ENCODE data around the gene GMDS. TPM values are rescaled to one million over a fixed set of nuclear protein-coding genes. Genes with fewer than 3 reads are reported as not detected.

Gene GMDS
- polyA plus RNA-seq, 1 donor (not counting 4 experiments of a cell fraction or from before 2014, with no cell fraction given): 22.1 TPM

DNA sequence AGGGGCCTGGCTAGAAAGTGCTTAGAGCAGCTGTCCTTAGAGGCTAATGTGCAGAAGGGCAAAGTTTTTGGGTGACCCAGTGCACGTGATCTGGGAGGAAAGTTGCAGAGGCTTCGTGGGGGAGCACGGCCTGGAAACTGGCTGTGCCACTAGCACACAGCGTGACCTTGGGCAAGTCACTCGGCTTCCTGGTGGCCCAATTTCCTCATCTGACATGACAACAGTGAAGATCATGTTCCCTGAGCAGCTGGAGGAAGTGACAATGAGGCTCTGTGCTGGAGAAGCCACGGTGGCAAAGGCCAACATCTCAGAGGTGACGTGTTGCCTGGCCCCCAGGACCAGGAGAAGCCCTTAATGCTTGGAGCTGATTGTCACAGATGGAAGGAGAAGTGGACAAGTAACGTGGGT, 536.2 kb downstream of the GMDS start:
- no peaks in the 10 kb centered on the region for H3K27me3 ChIP-seq (ENCODE audit: control insufficient read depth, extremely low read depth, insufficient read depth, low read length)
- no peak for TF ChIP-seq EZH2 (IDR thresholded peaks at IDR 0.05; ENCODE audit: low read length)
- TF ChIP-seq, protein P1, sequence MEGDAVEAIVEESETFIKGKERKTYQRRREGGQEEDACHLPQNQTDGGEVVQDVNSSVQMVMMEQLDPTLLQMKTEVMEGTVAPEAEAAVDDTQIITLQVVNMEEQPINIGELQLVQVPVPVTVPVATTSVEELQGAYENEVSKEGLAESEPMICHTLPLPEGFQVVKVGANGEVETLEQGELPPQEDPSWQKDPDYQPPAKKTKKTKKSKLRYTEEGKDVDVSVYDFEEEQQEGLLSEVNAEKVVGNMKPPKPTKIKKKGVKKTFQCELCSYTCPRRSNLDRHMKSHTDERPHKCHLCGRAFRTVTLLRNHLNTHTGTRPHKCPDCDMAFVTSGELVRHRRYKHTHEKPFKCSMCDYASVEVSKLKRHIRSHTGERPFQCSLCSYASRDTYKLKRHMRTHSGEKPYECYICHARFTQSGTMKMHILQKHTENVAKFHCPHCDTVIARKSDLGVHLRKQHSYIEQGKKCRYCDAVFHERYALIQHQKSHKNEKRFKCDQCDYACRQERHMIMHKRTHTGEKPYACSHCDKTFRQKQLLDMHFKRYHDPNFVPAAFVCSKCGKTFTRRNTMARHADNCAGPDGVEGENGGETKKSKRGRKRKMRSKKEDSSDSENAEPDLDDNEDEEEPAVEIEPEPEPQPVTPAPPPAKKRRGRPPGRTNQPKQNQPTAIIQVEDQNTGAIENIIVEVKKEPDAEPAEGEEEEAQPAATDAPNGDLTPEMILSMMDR (optimal IDR thresholded peaks at IDR 0.05 in 1 of 3, IDR thresholded peaks at IDR 0.05 in 1 of 3, conservative IDR thresholded peaks at IDR 0.05 in 1 of 3; ENCODE audit: extremely low read depth in 1 of 3, insufficient read depth in 2 of 3, low read length in 3 of 3): no peak
- no peak overlapping the region for H3K9ac ChIP-seq (ENCODE audit: control insufficient read depth, extremely low read depth, insufficient read depth, low read length)
- H3K9me3 ChIP-seq (ENCODE audit: control insufficient read depth, low read depth, low read length): no peaks in the 10 kb centered on the region
- DNase-seq (ENCODE audit: low read depth, low spot score) (no peak), FAIRE-seq (no peak)
- H3K79me2 ChIP-seq (ENCODE audit: control insufficient read depth, insufficient read depth, low read length): no peaks in the 10 kb centered on the region
- no peaks in the 10 kb centered on the region for H4K20me1 ChIP-seq (ENCODE audit: control insufficient read depth, extremely low read depth, insufficient read depth, low read length)
- no peak overlapping the region for H3K4me2 ChIP-seq (ENCODE audit: control insufficient read depth, extremely low read depth, insufficient read depth, low read depth, low read length)
- H2AFZ ChIP-seq (ENCODE audit: control insufficient read depth, low read length): no peak overlapping the region
- no peaks in the 10 kb centered on the region for H3K9me1 ChIP-seq (ENCODE audit: control insufficient read depth, extremely low read depth, insufficient read depth, low read length)
- no peaks in the 10 kb centered on the region for H3K36me3 ChIP-seq (ENCODE audit: control insufficient read depth in 2 of 2, extremely low read depth in 1 of 2, insufficient read depth in 2 of 2, low read length in 2 of 2)
- dilution Hi-C loops (cut with MboI; ENCODE audit: extremely low pct_ligation_motif_present, low sequenced_read_pairs): no loop called here
- no peak overlapping the region for H3K27ac ChIP-seq (ENCODE audit: control insufficient read depth, insufficient read depth, low read length)
- no peak overlapping the region for H3K4me3 ChIP-seq (ENCODE audit: control insufficient read depth in 2 of 3, extremely low read depth in 1 of 3, insufficient read depth in 2 of 3, low read depth in 1 of 3, low read length in 3 of 3)
- peaks cover 13% of the 10 kb centered on the region for H3K4me1 ChIP-seq (ENCODE audit: control insufficient read depth, extremely low read depth, insufficient read depth, low read length)

- dilution Hi-C loops (cut with MboI; ENCODE audit: extremely low pct_ligation_motif_present, low sequenced_read_pairs): no loop called here
- TF ChIP-seq, protein P1 (optimal IDR thresholded peaks at IDR 0.05 in 1 of 3, IDR thresholded peaks at IDR 0.05 in 1 of 3, conservative IDR thresholded peaks at IDR 0.05 in 1 of 3; ENCODE audit: extremely low read depth in 1 of 3, insufficient read depth in 2 of 3, low read length in 3 of 3): no peak
- TF ChIP-seq EZH2 (IDR thresholded peaks at IDR 0.05; ENCODE audit: low read length): no peak
- H3K4me2 ChIP-seq (ENCODE audit: control insufficient read depth, extremely low read depth, insufficient read depth, low read depth, low read length): no peak overlapping the region
- H3K9me3 ChIP-seq (ENCODE audit: control insufficient read depth, low read depth, low read length): no peaks in the 10 kb centered on the region
- H3K9me1 ChIP-seq (ENCODE audit: control insufficient read depth, extremely low read depth, insufficient read depth, low read length): no peaks in the 10 kb centered on the region
- DNase-seq (ENCODE audit: low read depth, low spot score) (no peak), FAIRE-seq (no peak)
- peaks cover 18% of the 10 kb centered on the region for H3K4me1 ChIP-seq (ENCODE audit: control insufficient read depth, extremely low read depth, insufficient read depth, low read length)
- H3K4me3 ChIP-seq (ENCODE audit: control insufficient read depth in 2 of 3, extremely low read depth in 1 of 3, insufficient read depth in 2 of 3, low read depth in 1 of 3, low read length in 3 of 3): no peak overlapping the region
- H4K20me1 ChIP-seq (ENCODE audit: control insufficient read depth, extremely low read depth, insufficient read depth, low read length): no peaks in the 10 kb centered on the region
- no peak overlapping the region for H2AFZ ChIP-seq (ENCODE audit: control insufficient read depth, low read length)
- H3K27ac ChIP-seq (ENCODE audit: control insufficient read depth, insufficient read depth, low read length): no peak overlapping the region
- no peaks in the 10 kb centered on the region for H3K79me2 ChIP-seq (ENCODE audit: control insufficient read depth, insufficient read depth, low read length)
- H3K27me3 ChIP-seq (ENCODE audit: control insufficient read depth, extremely low read depth, insufficient read depth, low read length): no peaks in the 10 kb centered on the region
- H3K36me3 ChIP-seq (ENCODE audit: control insufficient read depth in 2 of 2, extremely low read depth in 1 of 2, insufficient read depth in 2 of 2, low read length in 2 of 2): no peaks in the 10 kb centered on the region
- no peak overlapping the region for H3K9ac ChIP-seq (ENCODE audit: control insufficient read depth, extremely low read depth, insufficient read depth, low read length)
These were observed 536.6 kb downstream of the GMDS start for GRCh38 chr6:1708820-1709219.

Measured in keratinocyte (primary cell).